GM18526 (cell line): ENCODE results near the gene SLC19A2.

Source experiments
- POLR2A ChIP-seq: IDR thresholded peaks from 3 replicates; pipeline ENCODE4 v1.6.1; 2011; ENCODE audit not compliant: insufficient read length; ENCODE audit errors: extremely low read depth

SLC19A2 gene

GRCh38 chr1:169466259-169467230, 19.2 kb downstream of the SLC19A2 start:
- TF ChIP-seq POLR2A: no peak

- TF ChIP-seq POLR2A: no peak
These were observed 20.5 kb downstream of the SLC19A2 start for GRCh38 chr1:169465281-169465680.

GRCh38 chr1:169462385-169462784, 23.4 kb downstream of the SLC19A2 start:
- TF ChIP-seq POLR2A: no peak

GRCh38 chr1:169461390-169462000, 24.2 kb downstream of the SLC19A2 start:
- no peak for TF ChIP-seq POLR2A

GRCh38 chr1:169460191-169460833, 25.4 kb downstream of the SLC19A2 start:
- TF ChIP-seq POLR2A: no peak

GRCh38 chr1:169457443-169457842, 28.3 kb downstream of the SLC19A2 start:
- no peak for TF ChIP-seq POLR2A

GRCh38 chr1:169456029-169456428, 29.7 kb downstream of the SLC19A2 start:
- no peak for TF ChIP-seq POLR2A

GRCh38 chr1:169452921-169453320, 32.8 kb downstream of the SLC19A2 start:
- no peak for TF ChIP-seq POLR2A

- no peak for TF ChIP-seq POLR2A
These were observed 34.4 kb downstream of the SLC19A2 start for GRCh38 chr1:169451218-169451824.

GRCh38 chr1:169443923-169444322, 41.8 kb downstream of the SLC19A2 start:
- TF ChIP-seq POLR2A: no peak

- no peak for TF ChIP-seq POLR2A
These were observed 58.6 kb downstream of the SLC19A2 start, which contains the start of gene CCDC181 for GRCh38 chr1:169427081-169427641. TSS of gene CCDC181 (minus strand) at chr1:169427474. CDS start at chr1:169424927, 2,547 bp downstream.

GRCh38 chr1:169426174-169426705, 59.5 kb downstream of the SLC19A2 start:
- no peak for TF ChIP-seq POLR2A

GRCh38 chr1:169421309-169421708, 64.4 kb downstream of the SLC19A2 start:
- TF ChIP-seq POLR2A: no peak

- TF ChIP-seq POLR2A: no peak
These were observed 70.8 kb downstream of the SLC19A2 start for GRCh38 chr1:169414952-169415351.
